GM23248 (cell line): ENCODE measurements around the gene MTMR11. TPM values are rescaled to one million over a fixed set of nuclear protein-coding genes. Genes with fewer than 3 reads are reported as not detected.
A peak's percentile ranks its signal among the peaks of the same experiment; 100 is the strongest.

ENCODE experiments used
- DNase-seq: peaks from one replicate; pipeline ENCODE4 v3.0.0-alpha.2; 2015
- H2AFZ ChIP-seq: fragments of 200-600 bp; sonication (generic); 2 replicates; pipeline ENCODE4 v1.6.1; 2016; ENCODE audit warnings: antibody characterized with exemption
- H3F3A ChIP-seq: fragments of 200-600 bp; sonication (generic); 2 replicates; pipeline ENCODE4 v1.6.1; 2016; ENCODE audit warnings: mild to moderate bottlenecking, antibody characterized with exemption, mixed run types; ENCODE audit not compliant: insufficient read depth
- H3K27ac ChIP-seq: fragments of 200-600 bp; sonication (generic); 2 replicates; pipeline ENCODE4 v1.5.1; 2016; ENCODE audit warnings: mild to moderate bottlenecking
- H3K27me3 ChIP-seq: fragments of 200-600 bp; sonication (generic); replicated peaks from 2 replicates; pipeline ENCODE4 v1.6.1; 2016; ENCODE audit warnings: mild to moderate bottlenecking; ENCODE audit not compliant: insufficient read depth
- H3K36me3 ChIP-seq: fragments of 200-600 bp; sonication (generic); 2 replicates; pipeline ENCODE4 v1.6.1; 2016; ENCODE audit warnings: low read depth, mild to moderate bottlenecking
- H3K4me1 ChIP-seq: fragments of 200-600 bp; sonication (generic); 2 replicates; pipeline ENCODE4 v1.6.1; 2016; ENCODE audit warnings: mild to moderate bottlenecking; ENCODE audit not compliant: insufficient read depth
- H3K4me2 ChIP-seq: fragments of 200-600 bp; sonication (generic); one replicate; pipeline ENCODE4 v1.6.1; 2016; ENCODE audit warnings: mild to moderate bottlenecking; ENCODE audit not compliant: unreplicated experiment
- H3K4me3 ChIP-seq: fragments of 200-600 bp; sonication (generic); 2 replicates; pipeline ENCODE4 v1.5.1; 2016; ENCODE audit warnings: mild to moderate bottlenecking
- H3K79me2 ChIP-seq: fragments of 200-600 bp; sonication (generic); 2 replicates; pipeline ENCODE4 v1.6.1; 2016; ENCODE audit warnings: mild to moderate bottlenecking; ENCODE audit not compliant: insufficient read depth
- H3K9ac ChIP-seq: fragments of 200-600 bp; sonication (generic); 2 replicates; pipeline ENCODE4 v1.6.1; 2016; ENCODE audit warnings: mild to moderate bottlenecking
- H3K9me2 ChIP-seq: fragments of 200-600 bp; sonication (generic); 2 replicates; pipeline ENCODE4 v1.6.1; 2016; ENCODE audit warnings: mixed run types, mild to moderate bottlenecking, moderate library complexity; ENCODE audit not compliant: insufficient read depth
- H3K9me3 ChIP-seq: fragments of 200-600 bp; sonication (generic); one replicate; pipeline ENCODE4 v1.6.1; 2017; ENCODE audit warnings: low read depth
- H4K20me1 ChIP-seq: fragments of 200-600 bp; sonication (generic); 2 replicates; pipeline ENCODE4 v1.6.0; 2016; ENCODE audit not compliant: insufficient read depth
- EZH2 ChIP-seq: fragments of 200-600 bp; sonication (generic); IDR thresholded peaks from 2 replicates; pipeline ENCODE4 v1.6.1; 2018; ENCODE audit warnings: antibody characterized with exemption, mild to moderate bottlenecking; ENCODE audit not compliant: insufficient read depth, poor library complexity, severe bottlenecking
- EZH2phosphoT487 ChIP-seq: fragments of 200-600 bp; sonication (generic); IDR thresholded peaks from 2 replicates; pipeline ENCODE4 v1.6.1; 2018; ENCODE audit warnings: antibody characterized with exemption, moderate library complexity, mild to moderate bottlenecking, low read depth; ENCODE audit not compliant: insufficient read depth
- WGBS, 2 experiments: methylation state at CpG; one replicate each; pipeline ENCODE4 v1.1.6; 2015 to 2017; ENCODE audit warnings: low lambda C conversion rate in 2 of 2, low coverage in 1 of 2; ENCODE audit errors: missing lambda C conversion rate in 2 of 2; 5-methylcytosine and 5-hydroxymethylcytosine counted together
- in situ Hi-C: fragments of 300-500 bp; cut with MboI; formaldehyde crosslinking; loops from 2 replicates; pipeline ENCODE4 v1.15.0; 2020
- polyA plus RNA-seq: library from polyadenylated mRNA; unstranded; fragments of >200 nt; fragmentation: Nextera tagmentation; extraction: Ambion mirVana; gene quantifications from 2 replicates; pipeline ENCODE4 v1.2.1, GENCODE V29; 2016
- total RNA-seq: library from RNA; depleted of rRNA; stranded (reverse); fragments of >200 nt; shearing (Covaris generic); gene quantifications from 2 replicates; pipeline ENCODE4 v1.2.3, GENCODE V29; 2014

The MTMR11 gene
- total and polyA plus RNA-seq, 2 experiments from 2014 or later, result 12.4 to 13.1 TPM

- in situ Hi-C loops, result loop anchor here (10.0 kb wide), 2 partner anchors 88 to 208 kb away; no protein-coding TSS in a partner anchor
- DNase-seq, result peak; percentile 32
- Histone ChIP-seq H3F3A (peaks cover 25% of the 10 kb centered on the region), H4K20me1 (no peaks in the 10 kb centered on the region), H3K4me3 (no peak overlapping the region), H3K9me2 (no peaks in the 10 kb centered on the region), H3K27me3 (no peaks in the 10 kb centered on the region), H3K9me3 (no peaks in the 10 kb centered on the region), H3K4me1 (0 out of 2 replicates have a peak, but pooled peaks cover 3% of the 10 kb centered on the region), H3K79me2 (peaks cover 68% of the 10 kb centered on the region), H3K4me2 (no peak overlapping the region), H3K36me3 (peaks cover 51% of the 10 kb centered on the region), H2AFZ (no peak overlapping the region), H3K9ac (no peak overlapping the region), H3K27ac (no peak overlapping the region)
- 79 to 88% methylated on average over 1 of the region's 1 CpG for WGBS, 2 experiments
- TF ChIP-seq EZH2phosphoT487 (no peak), EZH2 (no peak)
Observed at GRCh38 chr1:149966405-149966804, 29.7 kb upstream of the MTMR11 start.

GRCh38 chr1:149965440-149965839 is 28.8 kb upstream of the MTMR11 start:
- DNase-seq, result no peak

GRCh38 chr1:149963358-149963757 is 26.7 kb upstream of the MTMR11 start:
- Histone ChIP-seq H3K9me2 (no peaks in the 10 kb centered on the region), H3K36me3 (peaks cover 54% of the 10 kb centered on the region), H3K4me2 (no peak overlapping the region), H3K9ac (0 out of 2 replicates have a peak overlapping the region, but pooled peaks have one; percentile 7), H3K9me3 (no peaks in the 10 kb centered on the region), H2AFZ (no peak overlapping the region), H3K4me1 (0 out of 2 replicates have a peak, but pooled peaks cover 3% of the 10 kb centered on the region), H4K20me1 (no peaks in the 10 kb centered on the region), H3K79me2 (peaks cover 52% of the 10 kb centered on the region), H3K4me3 (no peak overlapping the region), H3K27ac (peak overlapping the region; percentile 29), H3K27me3 (no peaks in the 10 kb centered on the region), H3F3A (peaks cover 25% of the 10 kb centered on the region)
- 40 to 52% methylated on average over 3 of the region's 3 CpGs for WGBS, 2 experiments
- TF ChIP-seq EZH2phosphoT487, result no peak
- no peak for TF ChIP-seq EZH2
- in situ Hi-C loops, result loop anchor here (10.0 kb wide), 2 partner anchors 91 to 211 kb away; no protein-coding TSS in a partner anchor
- peak; percentile 43 for DNase-seq

More at GRCh38 chr1:149965440-149965839, 28.8 kb upstream of the MTMR11 start:
- no peak overlapping the region for H3K27ac ChIP-seq
- H3K36me3 ChIP-seq, result peaks cover 50% of the 10 kb centered on the region
- H3K4me3 ChIP-seq, result no peak overlapping the region
- TF ChIP-seq EZH2phosphoT487 (no peak), EZH2 (no peak)
- H3K4me1 ChIP-seq, result 0 out of 2 replicates have a peak, but pooled peaks cover 3% of the 10 kb centered on the region
- in situ Hi-C loops, result loop anchor here (10.0 kb wide), 2 partner anchors 89 to 209 kb away; no protein-coding TSS in a partner anchor
- WGBS, 2 experiments, result 98 to 100% methylated on average over 3 of the region's 3 CpGs
- no peaks in the 10 kb centered on the region for H4K20me1 ChIP-seq
- peaks cover 25% of the 10 kb centered on the region for H3F3A ChIP-seq
- no peaks in the 10 kb centered on the region for H3K9me2 ChIP-seq
- H3K79me2 ChIP-seq, result peaks cover 68% of the 10 kb centered on the region
- no peaks in the 10 kb centered on the region for H3K9me3 ChIP-seq
- no peak overlapping the region for H3K9ac ChIP-seq
- no peak overlapping the region for H2AFZ ChIP-seq
- no peak overlapping the region for H3K4me2 ChIP-seq
- no peaks in the 10 kb centered on the region for H3K27me3 ChIP-seq

- Histone ChIP-seq H3K27ac (peak overlapping the region; percentile 29), H4K20me1 (no peaks in the 10 kb centered on the region), H3K4me1 (0 out of 2 replicates have a peak, but pooled peaks cover 3% of the 10 kb centered on the region), H3K79me2 (peaks cover 46% of the 10 kb centered on the region), H3K27me3 (no peaks in the 10 kb centered on the region), H2AFZ (no peak overlapping the region), H3K4me2 (no peak overlapping the region), H3K9me3 (no peaks in the 10 kb centered on the region), H3K36me3 (peaks cover 54% of the 10 kb centered on the region), H3F3A (peaks cover 25% of the 10 kb centered on the region), H3K9ac (0 out of 2 replicates have a peak overlapping the region, but pooled peaks have one; percentile 7), H3K9me2 (no peaks in the 10 kb centered on the region), H3K4me3 (no peak overlapping the region)
- in situ Hi-C loops, result loop anchor here (10.0 kb wide), 2 partner anchors 92 to 212 kb away; no protein-coding TSS in a partner anchor
- DNase-seq, result no peak
- 65 to 76% methylated on average over 2 of the region's 2 CpGs for WGBS, 2 experiments
- no peak for TF ChIP-seq EZH2phosphoT487
- TF ChIP-seq EZH2, result no peak
Observed at GRCh38 chr1:149962736-149963135, 26.1 kb upstream of the MTMR11 start.
